Activated T-cell treated with anti-CD3 and anti-CD28 coated beads, Interleukin-2, amount 50 U/mL, for 4 hours (primary cell): ENCODE data around the gene CHRDL1. TPM values are rescaled to one million over a fixed set of nuclear protein-coding genes. Genes with fewer than 3 reads are reported as not detected.
"Not testable (repeated sequence)": the region's sequence is repeated elsewhere in the genome, so short reads cannot be mapped to it uniquely, and the experiment has no call there.

Experiments
- ATAC-seq, 2 donors: fragments of 200-7000 bp; cut with Tn5 transposase; one replicate each; pipeline ENCODE4 v1.10.0; 2021
- DNase-seq: peaks from one replicate; pipeline ENCODE4 v3.0.0-alpha.2; 2020
- H3K27me3 Mint-ChIP-seq: one replicate; pipeline ENCODE4 v1.8.0; 2021; ENCODE audit warnings: low read depth, mixed read lengths
- H3K36me3 Mint-ChIP-seq: one replicate; pipeline ENCODE4 v1.8.0; 2022; ENCODE audit warnings: mixed read lengths; ENCODE audit not compliant: insufficient read depth
- H3K4me1 Mint-ChIP-seq: one replicate; pipeline ENCODE4 v1.8.0; 2021; ENCODE audit warnings: low read depth, mixed read lengths
- H3K4me3 Mint-ChIP-seq: one replicate; pipeline ENCODE4 v1.8.0; 2021; ENCODE audit warnings: mild to moderate bottlenecking, moderate library complexity, mixed read lengths
- H3K9me3 Mint-ChIP-seq: one replicate; pipeline ENCODE4 v1.8.0; 2021; ENCODE audit warnings: mixed read lengths
- total RNA-seq, 3 donors: library from RNA; stranded (reverse); gene quantifications; one replicate each; pipeline ENCODE4 v1.2.1, GENCODE V29; 2021

CHRDL1 gene, protein sequence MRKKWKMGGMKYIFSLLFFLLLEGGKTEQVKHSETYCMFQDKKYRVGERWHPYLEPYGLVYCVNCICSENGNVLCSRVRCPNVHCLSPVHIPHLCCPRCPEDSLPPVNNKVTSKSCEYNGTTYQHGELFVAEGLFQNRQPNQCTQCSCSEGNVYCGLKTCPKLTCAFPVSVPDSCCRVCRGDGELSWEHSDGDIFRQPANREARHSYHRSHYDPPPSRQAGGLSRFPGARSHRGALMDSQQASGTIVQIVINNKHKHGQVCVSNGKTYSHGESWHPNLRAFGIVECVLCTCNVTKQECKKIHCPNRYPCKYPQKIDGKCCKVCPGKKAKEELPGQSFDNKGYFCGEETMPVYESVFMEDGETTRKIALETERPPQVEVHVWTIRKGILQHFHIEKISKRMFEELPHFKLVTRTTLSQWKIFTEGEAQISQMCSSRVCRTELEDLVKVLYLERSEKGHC
- total RNA-seq: under 1 TPM in 1 of 3 donors, not detected in 2; 0.10 TPM

DNA sequence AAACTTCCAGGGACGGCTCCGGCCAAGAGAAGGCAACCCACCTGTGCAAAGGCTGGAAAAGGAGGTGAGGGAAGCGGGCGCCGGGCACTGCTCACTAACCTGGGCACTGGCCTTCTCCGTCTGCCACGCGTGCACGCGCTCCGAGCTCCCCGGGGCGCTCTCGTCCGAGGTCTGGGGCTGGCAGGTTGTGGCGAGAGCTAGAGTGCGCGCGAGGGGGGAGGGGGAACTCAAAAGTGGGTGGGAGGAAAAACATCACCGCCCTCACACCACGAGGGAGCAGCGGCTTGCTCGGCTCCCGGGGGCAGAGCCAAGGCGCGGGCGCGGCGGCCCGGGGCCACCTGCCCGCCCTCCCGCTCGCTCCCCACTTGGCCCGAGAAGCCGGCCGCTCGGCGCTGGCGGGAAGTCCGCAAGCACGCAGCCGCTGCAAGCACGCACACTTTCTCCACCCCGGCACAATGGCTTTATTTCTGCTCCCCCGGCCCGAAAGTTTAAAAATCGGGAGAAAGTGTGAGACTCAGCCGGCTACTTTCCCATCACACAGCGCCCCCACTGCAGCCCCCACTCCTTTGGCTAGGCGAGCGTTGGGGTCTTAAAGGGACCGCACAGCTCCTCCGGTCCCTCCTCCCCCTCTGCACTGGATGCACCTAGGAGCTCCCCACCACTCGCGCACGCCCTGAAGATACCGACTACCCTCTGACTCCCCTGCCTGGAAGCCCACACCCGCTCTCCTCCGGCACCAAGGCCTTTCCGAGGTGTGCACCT, at the start of gene CHRDL1:
Gene CHRDL1 (minus strand): TSS at position 173 of the 762 bp plus-strand sequence. CDS start 3,636 bp downstream, outside the sequence.
- ATAC-seq: no peak
- no peak for DNase-seq
- Mint-ChIP-seq H3K9me3 (no peaks in the 10 kb centered on the region), H3K36me3 (no peaks in the 10 kb centered on the region), H3K27me3 (peaks cover 9% of the 10 kb centered on the region), H3K4me3 (no peak within 1 kb of the TSS), H3K4me1 (peaks cover 2% of the 10 kb centered on the region)

GRCh38 chrX:110836982-110837381, 41.4 kb upstream of the CHRDL1 start:
- no peak overlapping the region for H3K4me3 Mint-ChIP-seq
- no peak for ATAC-seq
- H3K9me3 Mint-ChIP-seq: no peaks in the 10 kb centered on the region
- H3K27me3 Mint-ChIP-seq: peaks cover 1% of the 10 kb centered on the region
- no peaks in the 10 kb centered on the region for H3K4me1 Mint-ChIP-seq
- DNase-seq: no peak
- H3K36me3 Mint-ChIP-seq: no peaks in the 10 kb centered on the region

DNA sequence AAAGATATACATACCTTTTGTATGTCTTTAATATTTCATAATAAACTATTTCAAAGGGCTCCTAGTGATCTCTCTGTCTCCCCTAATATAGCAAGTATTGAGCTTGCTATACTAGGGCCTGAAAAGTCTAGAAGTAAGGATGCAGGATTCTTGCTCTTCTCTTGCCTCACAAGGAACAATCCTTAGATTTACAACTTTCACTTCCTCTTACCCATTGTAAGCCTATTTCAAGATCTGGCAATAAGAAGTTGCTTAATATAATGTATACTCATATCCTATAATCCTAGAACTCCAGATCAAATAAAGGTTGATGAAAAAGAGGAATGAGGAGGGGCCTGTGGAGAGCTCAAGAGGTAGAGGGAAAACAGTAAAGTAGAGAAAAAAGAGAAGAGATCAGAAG, 40.8 kb upstream of the CHRDL1 start:
- Mint-ChIP-seq H3K4me3 (no peak overlapping the region), H3K4me1 (no peaks in the 10 kb centered on the region), H3K27me3 (peaks cover 1% of the 10 kb centered on the region), H3K36me3 (no peaks in the 10 kb centered on the region), H3K9me3 (no peaks in the 10 kb centered on the region)
- ATAC-seq: no peak
- DNase-seq: no peak

GRCh38 chrX:110836001-110836400, 40.4 kb upstream of the CHRDL1 start:
- ATAC-seq: no peak
- no peak for DNase-seq
- Mint-ChIP-seq H3K9me3 (no peaks in the 10 kb centered on the region), H3K4me1 (no peaks in the 10 kb centered on the region), H3K36me3 (no peaks in the 10 kb centered on the region), H3K4me3 (no peak overlapping the region), H3K27me3 (peaks cover 1% of the 10 kb centered on the region)

GRCh38 chrX:110825972-110826371, 30.4 kb upstream of the CHRDL1 start:
- ATAC-seq: no peak
- no peak for DNase-seq
- Mint-ChIP-seq H3K9me3 (no peaks in the 10 kb centered on the region), H3K27me3 (peaks cover 3% of the 10 kb centered on the region), H3K4me1 (no peaks in the 10 kb centered on the region), H3K4me3 (no peak overlapping the region), H3K36me3 (no peaks in the 10 kb centered on the region)

DNA sequence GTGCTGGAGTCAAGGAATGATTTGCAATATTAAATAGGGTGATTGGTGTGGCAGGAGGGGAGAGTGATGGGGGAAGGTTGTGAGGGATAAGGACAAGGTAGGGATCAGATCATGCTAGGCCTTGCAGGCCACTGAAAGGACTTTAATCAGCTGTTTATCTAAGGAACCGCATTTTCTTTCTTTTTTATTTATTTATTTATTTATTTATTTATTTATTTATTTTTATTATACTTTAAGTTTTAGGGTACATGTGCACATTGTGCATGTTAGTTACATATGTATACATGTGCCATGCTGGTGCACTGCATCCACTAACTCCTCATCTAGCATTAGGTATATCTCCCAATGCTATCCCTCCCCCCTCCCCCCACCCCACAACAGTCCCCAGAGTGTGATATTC, 20.9 kb upstream of the CHRDL1 start:
- H3K4me1 Mint-ChIP-seq, H3K9me3 Mint-ChIP-seq, H3K36me3 Mint-ChIP-seq, H3K27me3 Mint-ChIP-seq, ATAC-seq, DNase-seq, H3K4me3 Mint-ChIP-seq: not testable (repeated sequence)

DNA sequence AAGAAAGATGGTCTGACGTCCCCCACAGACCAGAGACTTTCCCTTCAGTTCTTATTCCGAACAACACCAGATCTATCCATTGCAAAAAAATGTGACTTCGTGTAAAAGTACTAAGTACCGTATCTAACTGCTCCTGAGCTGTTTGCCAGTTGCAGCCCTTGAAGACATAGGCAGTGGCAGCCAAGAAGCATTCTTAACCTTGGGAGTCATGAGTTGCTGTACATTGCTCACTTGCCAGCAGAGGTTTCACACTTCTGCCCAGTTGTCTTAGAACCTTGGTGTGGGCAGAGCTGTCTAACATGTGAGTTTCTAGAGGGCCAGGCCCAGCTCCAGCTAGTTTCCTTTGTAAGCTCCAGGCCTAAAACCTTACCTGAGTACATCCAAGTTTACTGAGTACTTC, 10.5 kb upstream of the CHRDL1 start:
- H3K9me3 Mint-ChIP-seq: no peaks in the 10 kb centered on the region
- H3K4me3 Mint-ChIP-seq: no peak overlapping the region
- ATAC-seq: no peak
- H3K27me3 Mint-ChIP-seq: no peaks in the 10 kb centered on the region
- no peaks in the 10 kb centered on the region for H3K4me1 Mint-ChIP-seq
- no peaks in the 10 kb centered on the region for H3K36me3 Mint-ChIP-seq
- DNase-seq: no peak

GRCh38 chrX:110805303-110805702, 9.7 kb upstream of the CHRDL1 start:
- Mint-ChIP-seq H3K4me3 (no peak overlapping the region), H3K9me3 (no peaks in the 10 kb centered on the region), H3K27me3 (no peaks in the 10 kb centered on the region), H3K4me1 (no peaks in the 10 kb centered on the region), H3K36me3 (no peaks in the 10 kb centered on the region)
- DNase-seq (no peak), ATAC-seq (no peak)

DNA sequence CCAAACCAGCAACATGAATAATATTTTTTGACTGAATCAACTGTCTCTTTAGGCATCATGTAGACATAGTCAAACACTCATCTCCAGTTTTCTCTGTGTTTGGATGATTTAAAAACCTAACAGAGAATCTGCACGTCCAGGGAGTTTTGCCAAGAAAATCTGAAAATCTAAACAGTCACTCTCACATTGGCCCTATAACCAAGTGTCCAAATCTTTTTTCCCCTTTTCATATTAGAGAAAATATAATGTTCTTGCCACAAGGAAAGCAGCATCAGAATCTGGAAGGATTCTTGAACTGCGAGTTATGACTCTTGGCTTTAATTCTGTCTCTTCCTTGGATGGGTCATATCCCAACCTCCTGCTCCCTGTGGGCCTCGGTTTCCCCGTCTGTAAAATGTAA, 8.8 kb upstream of the CHRDL1 start:
- H3K27me3 Mint-ChIP-seq: no peaks in the 10 kb centered on the region
- ATAC-seq: no peak
- H3K4me1 Mint-ChIP-seq: no peaks in the 10 kb centered on the region
- DNase-seq: no peak
- H3K36me3 Mint-ChIP-seq: no peaks in the 10 kb centered on the region
- H3K9me3 Mint-ChIP-seq: no peaks in the 10 kb centered on the region
- H3K4me3 Mint-ChIP-seq: no peak overlapping the region

- Mint-ChIP-seq H3K36me3 (no peaks in the 10 kb centered on the region), H3K27me3 (no peaks in the 10 kb centered on the region), H3K4me3 (no peak overlapping the region), H3K4me1 (no peaks in the 10 kb centered on the region), H3K9me3 (no peaks in the 10 kb centered on the region)
- ATAC-seq (no peak), DNase-seq (no peak)
Measured at GRCh38 chrX:110803506-110803905, 7.9 kb upstream of the CHRDL1 start.

- Mint-ChIP-seq H3K4me3 (no peak overlapping the region), H3K9me3 (no peaks in the 10 kb centered on the region), H3K27me3 (peaks cover 9% of the 10 kb centered on the region), H3K4me1 (peaks cover 2% of the 10 kb centered on the region), H3K36me3 (no peaks in the 10 kb centered on the region)
- ATAC-seq: no peak
- DNase-seq: no peak
Measured at GRCh38 chrX:110796407-110796697, 735 bp upstream of the CHRDL1 start.

DNA sequence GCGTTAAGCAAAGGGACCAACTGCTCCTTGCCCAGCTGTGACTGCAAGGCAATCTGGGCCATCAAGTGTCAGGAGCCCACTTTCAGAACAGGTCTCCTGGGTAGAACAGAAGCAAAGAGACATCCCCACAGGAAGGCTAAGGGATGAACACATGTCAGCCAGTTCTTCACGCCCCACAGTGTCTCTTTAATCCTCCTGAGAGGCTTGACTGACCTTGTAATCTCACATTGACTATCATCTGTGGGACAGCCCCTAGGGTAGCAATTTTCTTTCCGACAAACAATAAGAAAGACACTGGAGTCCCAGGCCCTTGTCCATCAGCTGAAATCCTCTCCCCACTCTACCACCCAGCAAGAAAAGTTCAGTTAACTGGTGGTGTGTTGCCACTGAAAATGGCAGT, 1.0 kb downstream of the CHRDL1 start:
- no peaks in the 10 kb centered on the region for H3K36me3 Mint-ChIP-seq
- H3K27me3 Mint-ChIP-seq: peaks cover 9% of the 10 kb centered on the region
- ATAC-seq (no peak), DNase-seq (no peak)
- no peak overlapping the region for H3K4me3 Mint-ChIP-seq
- H3K4me1 Mint-ChIP-seq: peaks cover 2% of the 10 kb centered on the region
- H3K9me3 Mint-ChIP-seq: no peaks in the 10 kb centered on the region

- peaks cover 5% of the 10 kb centered on the region for H3K27me3 Mint-ChIP-seq
Measured at GRCh38 chrX:110791071-110791470, 4.5 kb downstream of the CHRDL1 start.

GRCh38 chrX:110786486-110786885, 9.1 kb downstream of the CHRDL1 start:
- H3K36me3 Mint-ChIP-seq: no peaks in the 10 kb centered on the region
- no peaks in the 10 kb centered on the region for H3K27me3 Mint-ChIP-seq
- DNase-seq (no peak), ATAC-seq (no peak)
- H3K4me1 Mint-ChIP-seq: no peaks in the 10 kb centered on the region
- H3K4me3 Mint-ChIP-seq: no peak overlapping the region
- no peaks in the 10 kb centered on the region for H3K9me3 Mint-ChIP-seq

More at GRCh38 chrX:110791071-110791470, 4.5 kb downstream of the CHRDL1 start:
- Mint-ChIP-seq H3K4me1 (no peaks in the 10 kb centered on the region), H3K36me3 (no peaks in the 10 kb centered on the region), H3K9me3 (no peaks in the 10 kb centered on the region), H3K4me3 (no peak overlapping the region)
- ATAC-seq (no peak), DNase-seq (no peak)

DNA sequence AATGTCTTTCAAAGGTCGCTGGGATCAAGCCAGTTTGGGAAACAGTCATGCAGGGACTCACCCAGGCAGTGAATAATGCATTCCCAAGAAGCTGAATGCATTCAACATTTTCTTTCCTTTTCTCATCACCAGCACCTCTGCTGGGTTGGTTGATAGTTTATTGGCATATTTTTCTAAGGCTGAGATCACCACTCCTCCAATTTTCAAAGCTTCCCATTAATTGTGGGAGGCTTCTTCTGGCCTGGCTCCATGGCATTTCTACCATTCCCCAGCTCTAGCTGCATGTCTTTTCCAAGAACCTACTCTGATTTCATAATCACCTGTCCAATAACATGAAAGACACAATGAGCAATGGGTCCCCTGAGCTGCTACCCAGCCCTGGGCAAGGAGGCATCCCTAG, 35.8 kb downstream of the CHRDL1 start:
- no peaks in the 10 kb centered on the region for H3K36me3 Mint-ChIP-seq

More for the DNA sequence above, 35.8 kb downstream of the CHRDL1 start:
- peaks cover 7% of the 10 kb centered on the region for H3K9me3 Mint-ChIP-seq
- H3K4me1 Mint-ChIP-seq: no peaks in the 10 kb centered on the region
- no peak for DNase-seq
- H3K27me3 Mint-ChIP-seq: no peaks in the 10 kb centered on the region
- no peak overlapping the region for H3K4me3 Mint-ChIP-seq
- ATAC-seq: no peak
